K562 (cell line): Measurements from ENCODE around the gene ZSCAN29. TPM values are rescaled to one million over a fixed set of nuclear protein-coding genes. Genes with fewer than 3 reads are reported as not detected.

Experiments used
- CC2D1A ChIP-seq: fragments of 450-650 bp; IDR thresholded peaks from 2 replicates; pipeline ENCODE4 v1.6.1; 2017; ENCODE audit warnings: mild to moderate bottlenecking
- CCNT2 ChIP-seq: IDR thresholded peaks from 2 replicates; pipeline ENCODE4 v1.6.1; 2011; ENCODE audit warnings: borderline replicate concordance, low read depth, mild to moderate bottlenecking, moderate library complexity, mixed read lengths, low read length; ENCODE audit not compliant: insufficient read length; ENCODE audit errors: extremely low read depth
- CUX1 ChIP-seq: fragments of 200-800 bp; sonication (Bioruptor generic); IDR thresholded peaks from 2 replicates; pipeline ENCODE4 v1.6.1; 2016; ENCODE audit warnings: missing genetic modification characterization, missing compliant biosample characterization
- EHMT2 ChIP-seq: fragments of 450-650 bp; IDR thresholded peaks from 2 replicates; pipeline ENCODE4 v1.6.1; 2018; ENCODE audit warnings: antibody characterized with exemption
- HDAC3 ChIP-seq: fragments of 450-650 bp; IDR thresholded peaks from 2 replicates; pipeline ENCODE4 v1.6.1; 2018; ENCODE audit warnings: borderline replicate concordance, mild to moderate bottlenecking, moderate library complexity; ENCODE audit not compliant: partially characterized antibody
- HNRNPUL1 ChIP-seq: fragments of 200-400 bp; formaldehyde crosslinking; IDR thresholded peaks from 2 replicates; pipeline ENCODE4 v1.6.1; 2017; ENCODE audit warnings: low read length
- KLF10 ChIP-seq: fragments of 250-450 bp; sonication (Bioruptor Pico); IDR thresholded peaks from 2 replicates; pipeline ENCODE4 v1.6.1; 2021; ENCODE audit warnings: matching md5 sums
- NR4A1 ChIP-seq, 2 experiments: fragments of 250-450 bp in 1 of 2; fragments of 450-650 bp in 1 of 2; sonication (Bioruptor Pico) in 1 of 2; IDR thresholded peaks; 2 replicates each; pipeline versions ENCODE4 v1.4.0 to v1.6.1; 2016 to 2020; ENCODE audit warnings: mild to moderate bottlenecking in 2 of 2, missing compliant biosample characterization in 1 of 2, missing genetic modification characterization in 1 of 2, moderate library complexity in 1 of 2
- PURB ChIP-seq: sonication (generic); formaldehyde crosslinking; IDR thresholded peaks from 2 replicates; pipeline ENCODE4 v1.9.0; 2021; ENCODE audit warnings: low read depth, mild to moderate bottlenecking, missing genetic modification reagents
- RBM17 ChIP-seq: fragments of 200-400 bp; formaldehyde crosslinking; IDR thresholded peaks from 2 replicates; pipeline ENCODE4 v1.6.1; 2017; ENCODE audit warnings: low read depth, mild to moderate bottlenecking, low read length, borderline replicate concordance
- TAL1 ChIP-seq: fragments of 450-650 bp; IDR thresholded peaks from 2 replicates; pipeline ENCODE4 v1.6.1; 2016; ENCODE audit warnings: mild to moderate bottlenecking
- TOE1 ChIP-seq, 2 experiments: fragments of 450-650 bp in 1 of 2; sonication (generic) in 1 of 2; formaldehyde crosslinking in 1 of 2; IDR thresholded peaks; 2 replicates each; pipeline versions ENCODE4 v1.7.1 to v1.8.0; 2016 to 2022; ENCODE audit warnings: borderline replicate concordance in 2 of 2, mild to moderate bottlenecking in 2 of 2, antibody characterized with exemption in 1 of 2, inconsistent platforms in 1 of 2, low read depth in 1 of 2, missing genetic modification reagents in 1 of 2, moderate library complexity in 1 of 2
- TRIM28 ChIP-seq: fragments of 450-650 bp; IDR thresholded peaks from 2 replicates; pipeline ENCODE4 v1.6.1; 2017
- ZMIZ1 ChIP-seq, 2 experiments: fragments of 150-350 bp in 1 of 2; IDR thresholded peaks; 2 replicates each; pipeline ENCODE4 v1.6.1; 2012 to 2016; ENCODE audit warnings: low read depth in 2 of 2, low read length in 2 of 2, mild to moderate bottlenecking in 1 of 2, moderate library complexity in 1 of 2
- ZNF311 ChIP-seq: fragments of 250-450 bp; sonication (Bioruptor Pico); IDR thresholded peaks from 2 replicates; pipeline ENCODE4 v1.4.0; 2020; ENCODE audit warnings: mild to moderate bottlenecking, moderate library complexity
- polyA plus RNA-seq, 8 experiments: library from polyadenylated mRNA; depleted of rRNA in 4 of 8; stranded (reverse) in 5 of 8; unstranded in 3 of 8; fragments of >200 nt; fragmentation: Nextera tagmentation in 2 of 8; fragmentation: Illumina TruSeq in 1 of 8; extraction: Ambion mirVana in 2 of 8; extraction: Trizol in 1 of 8; gene quantifications; 2 replicates each; pipeline versions ENCODE4 v1.2.1 to v1.2.3, GENCODE V29; 2011 to 2014; ENCODE audit warnings: inconsistent platforms in 1 of 8, missing spikeins in 1 of 8
- total RNA-seq, 7 experiments: library from RNA; depleted of rRNA in 6 of 7; stranded (reverse); fragments of >200 nt in 6 of 7; fragmentation: Illumina TruSeq in 2 of 7; extraction: Trizol in 2 of 7; gene quantifications; 2 replicates each; pipeline versions ENCODE4 v1.2.1 to v1.2.3, GENCODE V29; 2011 to 2021; ENCODE audit warnings: low replicate concordance in 1 of 7
- TF ChIP-seq, protein P1 (sequence below): sonication (generic); formaldehyde crosslinking; IDR thresholded peaks from 2 replicates; pipeline ENCODE4 v1.8.0; 2022; ENCODE audit warnings: mild to moderate bottlenecking, low read depth, missing genetic modification reagents

ZSCAN29 gene
- total and polyA plus RNA-seq, 9 of the 15 experiments (the other 6 are each of a cell fraction or from before 2014, with no cell fraction given) = 2.5 to 28.6 (median 19.7) TPM

GRCh38 chr15:43370975-43371974 lies at the start of gene ZSCAN29, which contains the start of gene TUBGCP4 (continued):
- TF ChIP-seq ZNF311 = no peak
- TF ChIP-seq, protein P1, sequence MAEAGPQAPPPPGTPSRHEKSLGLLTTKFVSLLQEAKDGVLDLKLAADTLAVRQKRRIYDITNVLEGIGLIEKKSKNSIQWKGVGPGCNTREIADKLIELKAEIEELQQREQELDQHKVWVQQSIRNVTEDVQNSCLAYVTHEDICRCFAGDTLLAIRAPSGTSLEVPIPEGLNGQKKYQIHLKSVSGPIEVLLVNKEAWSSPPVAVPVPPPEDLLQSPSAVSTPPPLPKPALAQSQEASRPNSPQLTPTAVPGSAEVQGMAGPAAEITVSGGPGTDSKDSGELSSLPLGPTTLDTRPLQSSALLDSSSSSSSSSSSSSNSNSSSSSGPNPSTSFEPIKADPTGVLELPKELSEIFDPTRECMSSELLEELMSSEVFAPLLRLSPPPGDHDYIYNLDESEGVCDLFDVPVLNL (CRISPR knock-in tag) = peak; percentile 34; the same call in 1 of the 2 replicates
- TF ChIP-seq CC2D1A = peak; percentile 34; the same call in 1 of the 2 replicates
- no peak for TF ChIP-seq EHMT2
- TF ChIP-seq NR4A1 (CRISPR knock-in tag; IDR thresholded peaks at IDR 0.05) = no peak
- TF ChIP-seq NR4A1 (tag; IDR thresholded peaks at IDR 0.05) = no peak
- no peak for TF ChIP-seq TRIM28
- TF ChIP-seq CUX1 (CRISPR knock-in tag) = no peak
- TF ChIP-seq RBM17 = no peak
- no peak for TF ChIP-seq CCNT2
- TF ChIP-seq TAL1 = no peak
- no peak for TF ChIP-seq HNRNPUL1
- no peak for TF ChIP-seq PURB (CRISPR knock-in tag)
- TF ChIP-seq TOE1 (IDR thresholded peaks at IDR 0.05; ENCODE audit: borderline replicate concordance) = no peak; the same call in 1 of the 2 replicates
- TF ChIP-seq TOE1 (CRISPR knock-in tag; IDR thresholded peaks at IDR 0.05; ENCODE audit: borderline replicate concordance, low read depth) = no peak
- no peak for TF ChIP-seq KLF10
- no peak for TF ChIP-seq HDAC3
- TF ChIP-seq ZMIZ1 (IDR thresholded peaks at IDR 0.05; ENCODE audit: low read depth in 2 of 2, low read length in 2 of 2) = no peak
